ENCODE measurements around the gene ITSN1.
"Not testable (repeated sequence)": the region's sequence is repeated elsewhere in the genome, so short reads cannot be mapped to it uniquely, and the experiment has no call there.

The ITSN1 gene

DNA sequence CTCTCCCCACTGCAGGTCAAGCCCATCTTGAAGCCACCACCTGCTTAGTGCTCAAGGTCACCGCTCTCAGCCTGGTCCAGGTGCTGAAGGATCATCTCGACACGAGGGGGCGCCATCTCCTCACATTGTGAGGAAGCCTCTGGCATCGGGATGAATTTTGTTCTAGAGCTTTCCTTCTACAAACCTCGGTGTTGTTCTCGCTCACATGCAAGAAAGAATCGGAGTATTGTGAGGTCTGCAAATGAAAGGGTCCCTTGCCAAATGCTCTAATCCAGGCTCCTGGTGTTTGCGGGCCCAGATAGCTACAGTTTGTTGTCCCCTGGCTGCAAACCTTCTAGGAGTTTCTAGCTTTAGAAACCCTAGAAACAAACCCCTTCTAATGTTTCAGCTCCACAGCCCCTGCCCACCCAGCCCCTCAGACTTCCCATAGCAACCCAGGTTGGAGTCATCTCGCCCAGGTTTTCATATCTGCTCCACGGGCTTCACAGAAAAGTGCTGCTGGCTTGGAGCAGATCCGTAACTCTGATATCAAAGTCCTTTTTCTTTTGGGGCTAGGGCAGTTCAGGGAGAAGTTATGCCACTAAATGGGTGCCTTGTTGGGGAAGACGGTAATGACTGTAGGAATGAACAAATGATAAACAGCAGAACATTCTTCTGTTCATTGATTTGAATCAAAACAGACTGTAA lies 281.9 kb downstream of the ITSN1 start:
- DNase-seq (ENCODE audit: low spot score), result peak; percentile 77
- in situ Hi-C loops (cut with MboI; ENCODE audit: low sequenced_read_pairs, unreplicated experiment), result loop anchor here (10.0 to 25.0 kb wide), 2 partner anchors 311 to 688 kb away; partner anchors contain the start of gene RCAN1
- TF ChIP-seq, protein P1, sequence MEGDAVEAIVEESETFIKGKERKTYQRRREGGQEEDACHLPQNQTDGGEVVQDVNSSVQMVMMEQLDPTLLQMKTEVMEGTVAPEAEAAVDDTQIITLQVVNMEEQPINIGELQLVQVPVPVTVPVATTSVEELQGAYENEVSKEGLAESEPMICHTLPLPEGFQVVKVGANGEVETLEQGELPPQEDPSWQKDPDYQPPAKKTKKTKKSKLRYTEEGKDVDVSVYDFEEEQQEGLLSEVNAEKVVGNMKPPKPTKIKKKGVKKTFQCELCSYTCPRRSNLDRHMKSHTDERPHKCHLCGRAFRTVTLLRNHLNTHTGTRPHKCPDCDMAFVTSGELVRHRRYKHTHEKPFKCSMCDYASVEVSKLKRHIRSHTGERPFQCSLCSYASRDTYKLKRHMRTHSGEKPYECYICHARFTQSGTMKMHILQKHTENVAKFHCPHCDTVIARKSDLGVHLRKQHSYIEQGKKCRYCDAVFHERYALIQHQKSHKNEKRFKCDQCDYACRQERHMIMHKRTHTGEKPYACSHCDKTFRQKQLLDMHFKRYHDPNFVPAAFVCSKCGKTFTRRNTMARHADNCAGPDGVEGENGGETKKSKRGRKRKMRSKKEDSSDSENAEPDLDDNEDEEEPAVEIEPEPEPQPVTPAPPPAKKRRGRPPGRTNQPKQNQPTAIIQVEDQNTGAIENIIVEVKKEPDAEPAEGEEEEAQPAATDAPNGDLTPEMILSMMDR (IDR thresholded peaks at IDR 0.05; ENCODE audit: borderline replicate concordance, control extremely low read depth, extremely low read depth, insufficient read depth, missing control alignments), result peak; percentile 73

DNA sequence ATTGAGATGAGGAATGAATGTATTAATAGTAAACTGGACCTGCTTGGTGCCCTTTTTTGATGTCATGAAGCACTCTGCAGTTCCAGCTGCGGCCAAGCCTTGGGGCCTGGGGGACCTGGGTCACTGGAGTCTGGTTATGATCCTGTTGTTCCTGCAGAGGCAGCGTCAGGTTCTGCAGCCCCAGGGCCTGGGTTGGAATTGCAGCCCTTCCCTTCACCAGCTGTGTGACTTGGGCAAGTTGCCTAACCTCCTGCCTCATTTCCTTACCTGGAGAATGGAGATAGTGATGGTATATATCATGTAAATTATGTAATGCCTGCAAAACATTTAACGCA lies 282.4 kb downstream of the ITSN1 start:
- TF ChIP-seq, protein P1 (IDR thresholded peaks at IDR 0.05; ENCODE audit: borderline replicate concordance, control extremely low read depth, extremely low read depth, insufficient read depth, missing control alignments), result no peak
- DNase-seq (ENCODE audit: low spot score), result no peak
- in situ Hi-C loops (cut with MboI; ENCODE audit: low sequenced_read_pairs, unreplicated experiment), result loop anchor here (10.0 to 25.0 kb wide), 2 partner anchors 310 to 688 kb away; partner anchors contain the start of gene RCAN1

DNA sequence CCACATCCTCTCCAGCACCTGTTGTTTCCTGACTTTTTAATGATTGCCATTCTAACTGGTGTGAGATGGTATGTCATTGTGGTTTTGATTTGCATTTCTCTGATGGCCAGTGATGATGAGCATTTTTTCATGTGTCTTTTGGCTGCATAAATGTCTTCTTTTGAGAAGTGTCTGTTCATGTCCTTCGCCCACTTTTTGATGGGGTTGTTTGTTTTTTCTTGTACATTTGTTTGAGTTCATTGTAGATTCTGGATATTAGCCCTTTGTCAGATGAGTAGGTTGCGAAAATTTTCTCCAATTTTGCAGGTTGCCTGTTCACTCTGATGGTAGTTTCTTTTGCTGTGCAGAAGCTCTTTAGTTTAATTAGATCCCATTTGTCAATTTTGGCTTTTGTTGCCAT lies 283.9 kb downstream of the ITSN1 start:
- not testable (repeated sequence) for DNase-seq (ENCODE audit: low spot score)
- in situ Hi-C loops (cut with MboI; ENCODE audit: low sequenced_read_pairs, unreplicated experiment), result loop anchor here (10.0 kb wide), 1 partner anchor 309 kb away; no protein-coding TSS in a partner anchor

DNA sequence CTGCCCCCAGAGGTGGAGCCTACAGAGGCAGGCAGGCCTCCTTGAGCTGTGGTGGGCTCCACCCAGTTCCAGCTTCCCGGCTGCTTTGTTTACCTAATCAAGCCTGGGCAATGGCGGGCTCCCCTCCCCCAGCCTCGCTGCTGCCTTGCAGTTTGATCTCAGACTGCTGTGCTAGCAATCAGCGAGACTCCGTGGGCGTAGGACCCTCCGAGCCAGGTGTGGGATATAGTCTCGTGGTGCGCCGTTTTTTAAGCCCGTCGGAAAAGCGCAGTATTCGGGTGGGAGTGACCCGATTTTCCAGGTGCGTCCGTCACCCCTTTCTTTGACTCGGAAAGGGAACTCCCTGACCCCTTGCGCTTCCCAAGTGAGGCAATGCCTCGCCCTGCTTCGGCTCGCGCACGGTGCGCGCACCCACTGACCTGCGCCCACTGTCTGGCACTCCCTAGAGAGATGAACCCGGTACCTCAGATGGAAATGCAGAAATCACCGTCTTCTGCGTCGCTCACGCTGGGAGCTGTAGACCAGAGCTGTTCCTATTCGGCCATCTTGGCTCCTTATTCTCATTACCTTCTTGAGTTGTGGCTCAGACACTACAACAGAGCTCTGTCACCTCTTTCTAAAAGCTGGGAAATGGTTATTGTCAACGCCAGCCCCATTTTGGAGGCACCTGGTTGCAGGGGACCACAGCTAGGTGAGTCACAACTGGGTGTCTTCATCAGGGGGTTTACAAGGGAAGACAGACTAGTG lies 288.9 kb downstream of the ITSN1 start:
- DNase-seq (ENCODE audit: low spot score); in situ Hi-C loops (cut with MboI; ENCODE audit: low sequenced_read_pairs, unreplicated experiment): not testable (repeated sequence)

DNA sequence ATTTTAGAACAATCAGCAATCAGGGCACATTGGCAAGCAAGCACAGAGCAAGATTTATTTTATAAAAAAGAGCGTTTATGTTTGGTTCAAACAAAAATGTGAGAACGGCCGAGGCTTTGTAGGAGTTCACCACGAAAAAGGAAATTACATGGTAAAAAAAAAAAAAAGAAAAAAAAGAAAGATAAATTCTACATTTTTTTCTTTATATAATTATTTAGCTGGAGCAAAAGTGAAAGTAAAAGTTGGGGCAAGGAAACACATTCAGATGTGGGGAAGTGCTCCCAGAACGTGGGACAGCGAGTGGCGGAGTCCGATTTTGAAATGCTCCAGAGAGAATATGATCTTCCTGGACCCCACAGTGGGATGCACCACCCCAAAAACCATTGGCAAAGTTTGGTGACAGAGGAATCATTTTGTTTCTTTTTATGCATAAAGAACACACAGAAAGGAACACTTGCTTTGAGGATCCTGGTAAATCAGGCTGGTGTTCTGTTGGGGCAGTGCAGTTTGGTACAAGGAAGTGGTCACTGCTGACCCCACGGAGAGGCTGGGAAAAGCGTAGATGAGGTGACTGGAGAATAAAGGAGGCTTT lies 289.6 kb downstream of the ITSN1 start:
- TF ChIP-seq, protein P1 (IDR thresholded peaks at IDR 0.05; ENCODE audit: borderline replicate concordance, control extremely low read depth, extremely low read depth, insufficient read depth, missing control alignments), result no peak
- DNase-seq (ENCODE audit: low spot score), result peak; percentile 46
- in situ Hi-C loops (cut with MboI; ENCODE audit: low sequenced_read_pairs, unreplicated experiment), result no loop called here

- in situ Hi-C loops (cut with MboI; ENCODE audit: low sequenced_read_pairs, unreplicated experiment), result no loop called here
- DNase-seq (ENCODE audit: low spot score), result no peak
Measured at GRCh38 chr21:33932731-33933130, 290.4 kb downstream of the ITSN1 start.

GRCh38 chr21:33936301-33937038 lies 294.2 kb downstream of the ITSN1 start:
- in situ Hi-C loops (cut with MboI; ENCODE audit: low sequenced_read_pairs, unreplicated experiment), result no loop called here
- DNase-seq (ENCODE audit: low spot score), result no peak
- TF ChIP-seq, protein P1 (IDR thresholded peaks at IDR 0.05; ENCODE audit: borderline replicate concordance, control extremely low read depth, extremely low read depth, insufficient read depth, missing control alignments), result no peak

More at GRCh38 chr21:33932731-33933130, 290.4 kb downstream of the ITSN1 start:
- TF ChIP-seq, protein P1 (IDR thresholded peaks at IDR 0.05; ENCODE audit: borderline replicate concordance, control extremely low read depth, extremely low read depth, insufficient read depth, missing control alignments), result no peak

Data from GM13976 (cell line).